Tibial artery (tissue), 4 donors: Measurements from ENCODE around the gene ABCG1.

Experiments used
- DNase-seq, 2 donors: peaks; one replicate each; pipeline ENCODE4 v3.0.0-alpha.2; 2019
- H3K27ac ChIP-seq, 2 donors: fragments of 200-600 bp; sonication (generic) in 1 of 2; 1 replicate in 1 of 2; 2 replicates in 1 of 2; pipeline ENCODE4 v1.5.1; 2018 to 2019; ENCODE audit warnings: mild to moderate bottlenecking in 1 of 2
- H3K27me3 ChIP-seq, 2 donors: fragments of 200-600 bp; sonication (generic) in 1 of 2; one replicate each; pipeline versions ENCODE4 v1.5.1 to v1.6.0; 2016 to 2019
- H3K36me3 ChIP-seq, 3 donors: fragments of 200-600 bp; sonication (generic) in 2 of 3; one replicate each; pipeline ENCODE4 v1.5.1; 2016 to 2019; ENCODE audit warnings: mild to moderate bottlenecking in 2 of 3
- H3K4me1 ChIP-seq, 4 donors: fragments of 200-600 bp; sonication (generic) in 2 of 4; 1 replicate in 3 of 4; 2 replicates in 1 of 4; pipeline ENCODE4 v1.5.1; 2016 to 2019
- H3K4me3 ChIP-seq, 2 donors: fragments of 200-600 bp; sonication (generic) in 1 of 2; 1 replicate in 1 of 2; 2 replicates in 1 of 2; pipeline ENCODE4 v1.5.1; 2018 to 2019; ENCODE audit warnings: mild to moderate bottlenecking in 2 of 2
- H3K9me3 ChIP-seq, 3 donors: fragments of 200-600 bp; sonication (generic) in 1 of 3; one replicate each; pipeline ENCODE4 v1.5.1; 2016 to 2019
- CTCF ChIP-seq, 2 experiments: fragments of 200-600 bp in 1 of 2; fragments of 450-650 bp in 1 of 2; IDR thresholded peaks; one replicate each; pipeline ENCODE4 v1.5.1; 2017 to 2019; ENCODE audit warnings: antibody characterized with exemption in 2 of 2, mild to moderate bottlenecking in 1 of 2, moderate library complexity in 1 of 2
- intact Hi-C: fragments of 100-400 bp; cut with DNase I; formaldehyde crosslinking; loops from one replicate; pipeline ENCODE4 v1.15.0; 2023; ENCODE audit warnings: low total_unique reads

Gene ABCG1

GRCh38 chr21:42265231-42265812 is 46.4 kb downstream of the ABCG1 start:
- no peaks in the 10 kb centered on the region for H3K36me3 ChIP-seq
- intact Hi-C loops, result no loop called here
- no peaks in the 10 kb centered on the region for H3K9me3 ChIP-seq
- no peak for TF ChIP-seq CTCF (IDR thresholded peaks at IDR 0.05)
- no peak overlapping the region for H3K27ac ChIP-seq
- peaks cover 0 to 10% (median 5%) of the 10 kb centered on the region in 4 donors for H3K4me1 ChIP-seq
- no peak for DNase-seq
- H3K27me3 ChIP-seq, result peaks cover 0 to 44% of the 10 kb centered on the region in 2 donors
- H3K4me3 ChIP-seq, result no peak overlapping the region

- H3K36me3 ChIP-seq, result peaks cover 0 to under 1% (median 0%) of the 10 kb centered on the region in 3 donors
- H3K4me3 ChIP-seq, result no peak overlapping the region
- peaks cover 0 to 10% (median 4%) of the 10 kb centered on the region in 4 donors for H3K4me1 ChIP-seq
- intact Hi-C loops, result no loop called here
- no peaks in the 10 kb centered on the region for H3K9me3 ChIP-seq
- TF ChIP-seq CTCF (IDR thresholded peaks at IDR 0.05), result no peak
- no peak for DNase-seq
- H3K27me3 ChIP-seq, result peaks cover 0 to 27% of the 10 kb centered on the region in 2 donors
- H3K27ac ChIP-seq, result no peak overlapping the region
Measured at GRCh38 chr21:42266971-42267556, 48.1 kb downstream of the ABCG1 start.

- DNase-seq, result no peak
- no peak for TF ChIP-seq CTCF (IDR thresholded peaks at IDR 0.05)
- intact Hi-C loops, result no loop called here
- peaks cover 0 to 16% of the 10 kb centered on the region in 2 donors for H3K27me3 ChIP-seq
- H3K27ac ChIP-seq, result no peak overlapping the region
- peaks cover 0 to 14% (median 4%) of the 10 kb centered on the region in 3 donors for H3K36me3 ChIP-seq
- no peak overlapping the region for H3K4me3 ChIP-seq
- H3K4me1 ChIP-seq, result no peaks in the 10 kb centered on the region
- no peaks in the 10 kb centered on the region for H3K9me3 ChIP-seq
Measured at GRCh38 chr21:42269386-42269785, 50.4 kb downstream of the ABCG1 start.

GRCh38 chr21:42271065-42271464 is 52.1 kb downstream of the ABCG1 start:
- Histone ChIP-seq H3K27me3 (peaks cover 0 to 9% of the 10 kb centered on the region in 2 donors), H3K27ac (no peak overlapping the region), H3K4me1 (no peaks in the 10 kb centered on the region), H3K4me3 (no peak overlapping the region), H3K9me3 (no peaks in the 10 kb centered on the region), H3K36me3 (peaks cover 0 to 14% (median 4%) of the 10 kb centered on the region in 3 donors)
- no peak for TF ChIP-seq CTCF (IDR thresholded peaks at IDR 0.05)
- intact Hi-C loops, result no loop called here
- no peak for DNase-seq

GRCh38 chr21:42272109-42272962 is 53.4 kb downstream of the ABCG1 start:
- no peak overlapping the region for H3K27ac ChIP-seq

More at GRCh38 chr21:42272109-42272962, 53.4 kb downstream of the ABCG1 start:
- Histone ChIP-seq H3K4me1 (no peaks in the 10 kb centered on the region), H3K27me3 (peaks cover 0 to 9% of the 10 kb centered on the region in 2 donors), H3K36me3 (peaks cover 0 to 14% (median 4%) of the 10 kb centered on the region in 3 donors), H3K4me3 (no peak overlapping the region), H3K9me3 (no peaks in the 10 kb centered on the region)
- TF ChIP-seq CTCF (IDR thresholded peaks at IDR 0.05), result no peak
- intact Hi-C loops, result no loop called here
- DNase-seq, result no peak
